Measurements from ENCODE around the gene TIGD1. TPM values are rescaled to one million over a fixed set of nuclear protein-coding genes. Genes with fewer than 3 reads are reported as not detected.

TIGD1 gene
- total RNA-seq, 1 experiment from 2014 or later: 6.0 TPM

GRCh38 chr2:232528746-232529460 lies 21.5 kb downstream of the TIGD1 start:
- POLR2A ChIA-PET: no interaction called here
- no peaks in the 10 kb centered on the region for H3K9me2 ChIP-seq (ENCODE audit: insufficient read depth)
- CTCF ChIA-PET: no interaction called here
- H2AFZ ChIP-seq (ENCODE audit: low read depth, low read length, poor library complexity, severe bottlenecking): no peak overlapping the region
- no peaks in the 10 kb centered on the region for H3K9me3 ChIP-seq (ENCODE audit: control insufficient read depth in 1 of 2, insufficient read depth in 1 of 2, low read depth in 1 of 2, low read length in 2 of 2)
- RAD21 ChIA-PET (ENCODE audit: low non-redundant PET in 1 of 2, low total read pairs in 2 of 2, uncharacterized antibody in 2 of 2, unreplicated experiment in 2 of 2): no interaction called here
- intact Hi-C loops (cut with micrococcal nuclease): loop anchor here (10.0 kb wide), 1 partner anchor 184 kb away; no protein-coding TSS in a partner anchor
- no peak for DNase-seq (ENCODE audit: low read depth, low spot score)
- no peak overlapping the region for H3K4me2 ChIP-seq (ENCODE audit: low read length)
- no peaks in the 10 kb centered on the region for H3K27me3 ChIP-seq (ENCODE audit: insufficient read depth, low read length)
- no peak overlapping the region for H3K27ac ChIP-seq (ENCODE audit: low read depth, low read length)
- no peak overlapping the region for H3K4me3 ChIP-seq (replicated peaks in 1 of 2; ENCODE audit: low read depth in 1 of 2, low read length in 2 of 2)
- peaks cover 0 to 6% of the 10 kb centered on the region in 2 experiments; a peak in 1 of 4 replicates for H3K4me1 ChIP-seq (ENCODE audit: control insufficient read depth in 1 of 2, insufficient read depth in 2 of 2, low read length in 2 of 2)
- ATAC-seq: no peak
- no peak for TF ChIP-seq SRF (IDR thresholded peaks at IDR 0.05; ENCODE audit: low read depth)
- no peak for TF ChIP-seq POLR2AphosphoS5 (IDR thresholded peaks at IDR 0.05; ENCODE audit: low read depth, low read length)
- no peak for TF ChIP-seq ATF3 (IDR thresholded peaks at IDR 0.05)
- no peak for TF ChIP-seq SIN3A (IDR thresholded peaks at IDR 0.05; ENCODE audit: low read depth)
- TF ChIP-seq EZH2 (IDR thresholded peaks at IDR 0.05): no peak
- TF ChIP-seq TCF7L2 (IDR thresholded peaks at IDR 0.05; ENCODE audit: borderline replicate concordance, extremely low read depth, insufficient read depth, insufficient read length): no peak
- no peaks in the 10 kb centered on the region for H3K79me2 ChIP-seq (ENCODE audit: insufficient read depth, low read length)
- no TSS peak for BruUV-seq (replicated peaks)
- H3K36me3 ChIP-seq (ENCODE audit: control insufficient read depth in 1 of 2, insufficient read depth in 2 of 2, low read length in 2 of 2): no peaks in the 10 kb centered on the region
- no peaks in the 10 kb centered on the region for H4K20me1 ChIP-seq (ENCODE audit: insufficient read depth)
- H3K9ac ChIP-seq (ENCODE audit: low read length): no peak overlapping the region

GRCh38 chr2:232527905-232528470 lies 22.4 kb downstream of the TIGD1 start:
- ChIA-PET POLR2A (no interaction called here), CTCF (no interaction called here), RAD21 (ENCODE audit: low non-redundant PET in 1 of 2, low total read pairs in 2 of 2, uncharacterized antibody in 2 of 2, unreplicated experiment in 2 of 2) (no interaction called here)
- no peaks in the 10 kb centered on the region for H3K27me3 ChIP-seq (ENCODE audit: insufficient read depth, low read length)
- BruUV-seq (replicated peaks): no TSS peak
- H4K20me1 ChIP-seq (ENCODE audit: insufficient read depth): no peaks in the 10 kb centered on the region
- H3K9me2 ChIP-seq (ENCODE audit: insufficient read depth): no peaks in the 10 kb centered on the region
- H3K79me2 ChIP-seq (ENCODE audit: insufficient read depth, low read length): no peaks in the 10 kb centered on the region
- intact Hi-C loops (cut with micrococcal nuclease): loop anchor here (10.0 kb wide), 1 partner anchor 183 kb away; no protein-coding TSS in a partner anchor
- H2AFZ ChIP-seq (ENCODE audit: low read depth, low read length, poor library complexity, severe bottlenecking): no peak overlapping the region
- DNase-seq (ENCODE audit: low read depth, low spot score) (no peak), ATAC-seq (no peak)
- no peak overlapping the region for H3K9ac ChIP-seq (ENCODE audit: low read length)
- no peak overlapping the region for H3K4me3 ChIP-seq (replicated peaks in 1 of 2; ENCODE audit: low read depth in 1 of 2, low read length in 2 of 2)
- no peak overlapping the region for H3K4me2 ChIP-seq (ENCODE audit: low read length)
- H3K9me3 ChIP-seq (ENCODE audit: control insufficient read depth in 1 of 2, insufficient read depth in 1 of 2, low read depth in 1 of 2, low read length in 2 of 2): no peaks in the 10 kb centered on the region
- no peaks in the 10 kb centered on the region for H3K36me3 ChIP-seq (ENCODE audit: control insufficient read depth in 1 of 2, insufficient read depth in 2 of 2, low read length in 2 of 2)
- H3K4me1 ChIP-seq (ENCODE audit: control insufficient read depth in 1 of 2, insufficient read depth in 2 of 2, low read length in 2 of 2): peaks cover 0 to 6% of the 10 kb centered on the region in 2 experiments; a peak in 1 of 4 replicates
- TF ChIP-seq SP1 (IDR thresholded peaks at IDR 0.05; ENCODE audit: low read depth) (no peak), CBX3 (IDR thresholded peaks at IDR 0.05; ENCODE audit: low read depth) (no peak), MAX (IDR thresholded peaks at IDR 0.05) (no peak), ZNF274 (IDR thresholded peaks at IDR 0.05; ENCODE audit: low read depth, low read length) (no peak), ZFX (IDR thresholded peaks at IDR 0.05) (no peak), RAD21 (IDR thresholded peaks at IDR 0.05; ENCODE audit: low read depth) (no peak), ATF3 (IDR thresholded peaks at IDR 0.05) (no peak)
- no peak overlapping the region for H3K27ac ChIP-seq (ENCODE audit: low read depth, low read length)
